Muscle layer of duodenum (tissue), 2 donors: Measurements from ENCODE around the gene VAV2.

Source experiments
- H3K27ac ChIP-seq: one replicate; pipeline ENCODE4 v1.7.0; 2013; ENCODE audit warnings: mild to moderate bottlenecking, low read length
- H3K27me3 ChIP-seq: one replicate; pipeline ENCODE4 v1.7.0; 2013; ENCODE audit warnings: low read depth, mild to moderate bottlenecking, control low read depth, low read length
- H3K36me3 ChIP-seq, 2 donors: one replicate each; pipeline ENCODE4 v1.7.0; 2013; ENCODE audit warnings: low read length in 2 of 2, control low read depth in 1 of 2, mild to moderate bottlenecking in 1 of 2; ENCODE audit not compliant: insufficient read depth in 2 of 2, control insufficient read depth in 1 of 2
- H3K4me1 ChIP-seq, 2 donors: one replicate each; pipeline ENCODE4 v1.7.0; 2013; ENCODE audit warnings: low read length in 2 of 2, mild to moderate bottlenecking in 2 of 2, control low read depth in 1 of 2, moderate library complexity in 1 of 2; ENCODE audit not compliant: insufficient read depth in 2 of 2, control insufficient read depth in 1 of 2
- H3K4me3 ChIP-seq, 2 donors: one replicate each; pipeline ENCODE4 v1.7.0; 2013; ENCODE audit warnings: low read length in 2 of 2, low read depth in 1 of 2, mild to moderate bottlenecking in 1 of 2
- H3K9me3 ChIP-seq, 2 donors: one replicate each; pipeline ENCODE4 v1.7.0; 2013; ENCODE audit warnings: low read length in 2 of 2, control low read depth in 1 of 2, mild to moderate bottlenecking in 1 of 2; ENCODE audit not compliant: control insufficient read depth in 1 of 2
- donor health status: healthy.

The VAV2 gene

GRCh38 chr9:134025606-134026541 lies 33.8 kb upstream of the VAV2 start:
- no peaks in the 10 kb centered on the region for H3K9me3 ChIP-seq
- H3K4me1 ChIP-seq: peaks cover 0 to 14% of the 10 kb centered on the region in 2 donors
- peak overlapping the region; percentile 72 to 76 for H3K4me3 ChIP-seq
- no peaks in the 10 kb centered on the region for H3K27me3 ChIP-seq
- H3K27ac ChIP-seq: no peak overlapping the region
- H3K36me3 ChIP-seq: peaks cover 2 to 16% of the 10 kb centered on the region in 2 donors

- no peaks in the 10 kb centered on the region for H3K27me3 ChIP-seq
- peaks cover 0 to 14% of the 10 kb centered on the region in 2 donors for H3K4me1 ChIP-seq
- H3K4me3 ChIP-seq: peak within 1 kb of the TSS; percentile 72 to 76
- no peaks in the 10 kb centered on the region for H3K9me3 ChIP-seq
- H3K36me3 ChIP-seq: peaks cover 0 to 11% of the 10 kb centered on the region in 2 donors
- H3K27ac ChIP-seq: no peak within 1 kb of the TSS
These were observed 32.9 kb upstream of the VAV2 start, which contains the start of gene BRD3OS for GRCh38 chr9:134024828-134025605. BRD3OS (plus strand) TSS chr9:134025481; CDS start chr9:134026748, 1,267 bp downstream.

- H3K36me3 ChIP-seq: peaks cover 0 to 7% of the 10 kb centered on the region in 2 donors
- H3K27ac ChIP-seq: no peak overlapping the region
- H3K27me3 ChIP-seq: no peaks in the 10 kb centered on the region
- H3K9me3 ChIP-seq: no peaks in the 10 kb centered on the region
- peak overlapping the region; percentile 38 to 47 for H3K4me3 ChIP-seq
- H3K4me1 ChIP-seq: peaks cover 0 to 14% of the 10 kb centered on the region in 2 donors
These were observed 32.2 kb upstream of the VAV2 start for GRCh38 chr9:134024214-134024792.

GRCh38 chr9:134014946-134015345 lies 22.8 kb upstream of the VAV2 start:
- Histone ChIP-seq H3K4me1 (no peaks in the 10 kb centered on the region), H3K27ac (no peak overlapping the region), H3K9me3 (no peaks in the 10 kb centered on the region), H3K27me3 (no peaks in the 10 kb centered on the region), H3K4me3 (no peak overlapping the region), H3K36me3 (no peaks in the 10 kb centered on the region)

GRCh38 chr9:134011401-134011800 lies 19.3 kb upstream of the VAV2 start:
- Histone ChIP-seq H3K27ac (no peak overlapping the region), H3K27me3 (no peaks in the 10 kb centered on the region), H3K4me1 (no peaks in the 10 kb centered on the region), H3K9me3 (no peaks in the 10 kb centered on the region), H3K4me3 (no peak overlapping the region), H3K36me3 (no peaks in the 10 kb centered on the region)

GRCh38 chr9:134010310-134011173 lies 18.4 kb upstream of the VAV2 start:
- no peaks in the 10 kb centered on the region for H3K4me1 ChIP-seq
- no peak overlapping the region for H3K27ac ChIP-seq
- no peak overlapping the region for H3K4me3 ChIP-seq
- H3K9me3 ChIP-seq: no peaks in the 10 kb centered on the region
- no peaks in the 10 kb centered on the region for H3K36me3 ChIP-seq
- H3K27me3 ChIP-seq: no peaks in the 10 kb centered on the region

- H3K27ac ChIP-seq: no peak overlapping the region
- no peaks in the 10 kb centered on the region for H3K27me3 ChIP-seq
- no peaks in the 10 kb centered on the region for H3K9me3 ChIP-seq
- no peak overlapping the region for H3K4me3 ChIP-seq
- H3K36me3 ChIP-seq: no peaks in the 10 kb centered on the region
- no peaks in the 10 kb centered on the region for H3K4me1 ChIP-seq
These were observed 15.4 kb upstream of the VAV2 start for GRCh38 chr9:134007571-134007970.

GRCh38 chr9:134007150-134007549 lies 15.0 kb upstream of the VAV2 start:
- no peak overlapping the region for H3K4me3 ChIP-seq
- no peaks in the 10 kb centered on the region for H3K36me3 ChIP-seq

GRCh38 chr9:134005381-134005780 lies 13.3 kb upstream of the VAV2 start:
- H3K36me3 ChIP-seq: no peaks in the 10 kb centered on the region
- no peaks in the 10 kb centered on the region for H3K27me3 ChIP-seq
- no peaks in the 10 kb centered on the region for H3K4me1 ChIP-seq
- no peak overlapping the region for H3K4me3 ChIP-seq
- no peaks in the 10 kb centered on the region for H3K9me3 ChIP-seq
- H3K27ac ChIP-seq: no peak overlapping the region

More at GRCh38 chr9:134007150-134007549, 15.0 kb upstream of the VAV2 start:
- H3K9me3 ChIP-seq: no peaks in the 10 kb centered on the region
- H3K4me1 ChIP-seq: no peaks in the 10 kb centered on the region
- H3K27me3 ChIP-seq: no peaks in the 10 kb centered on the region
- H3K27ac ChIP-seq: no peak overlapping the region

- Histone ChIP-seq H3K4me3 (no peak overlapping the region), H3K27me3 (no peaks in the 10 kb centered on the region), H3K36me3 (no peaks in the 10 kb centered on the region), H3K9me3 (no peaks in the 10 kb centered on the region), H3K4me1 (no peaks in the 10 kb centered on the region), H3K27ac (no peak overlapping the region)
These were observed 12.8 kb upstream of the VAV2 start for GRCh38 chr9:134004881-134005280.
